Measurements from ENCODE around the gene SGCE.

Gene SGCE

GRCh38 chr7:94630855-94631254, 25.1 kb downstream of the SGCE start:
- in situ Hi-C loops (cut with MboI; ENCODE audit: low sequenced_read_pairs), result no loop called here

GRCh38 chr7:94623820-94624219, 32.1 kb downstream of the SGCE start:
- in situ Hi-C loops (cut with MboI; ENCODE audit: low sequenced_read_pairs), result no loop called here

GRCh38 chr7:94621120-94621519, 34.8 kb downstream of the SGCE start:
- in situ Hi-C loops (cut with MboI; ENCODE audit: low sequenced_read_pairs), result no loop called here

GRCh38 chr7:94620703-94621118, 35.2 kb downstream of the SGCE start:
- in situ Hi-C loops (cut with MboI; ENCODE audit: low sequenced_read_pairs), result no loop called here

GRCh38 chr7:94618126-94618525, 37.8 kb downstream of the SGCE start:
- in situ Hi-C loops (cut with MboI; ENCODE audit: low sequenced_read_pairs), result no loop called here

- in situ Hi-C loops (cut with MboI; ENCODE audit: low sequenced_read_pairs), result no loop called here
These were observed 39.1 kb downstream of the SGCE start for GRCh38 chr7:94616855-94617254.

GRCh38 chr7:94615666-94616065, 40.3 kb downstream of the SGCE start:
- in situ Hi-C loops (cut with MboI; ENCODE audit: low sequenced_read_pairs), result no loop called here

GRCh38 chr7:94612661-94613060, 43.3 kb downstream of the SGCE start:
- in situ Hi-C loops (cut with MboI; ENCODE audit: low sequenced_read_pairs), result no loop called here

- in situ Hi-C loops (cut with MboI; ENCODE audit: low sequenced_read_pairs), result no loop called here
These were observed 43.7 kb downstream of the SGCE start for GRCh38 chr7:94612253-94612652.

- in situ Hi-C loops (cut with MboI; ENCODE audit: low sequenced_read_pairs), result no loop called here
These were observed 46.4 kb downstream of the SGCE start for GRCh38 chr7:94609561-94609960.

GRCh38 chr7:94605031-94605430, 50.9 kb downstream of the SGCE start:
- in situ Hi-C loops (cut with MboI; ENCODE audit: low sequenced_read_pairs), result no loop called here

- in situ Hi-C loops (cut with MboI; ENCODE audit: low sequenced_read_pairs), result no loop called here
These were observed 53.8 kb downstream of the SGCE start for GRCh38 chr7:94602181-94602580.

GRCh38 chr7:94600267-94600666, 55.7 kb downstream of the SGCE start:
- in situ Hi-C loops (cut with MboI; ENCODE audit: low sequenced_read_pairs), result no loop called here

- in situ Hi-C loops (cut with MboI; ENCODE audit: low sequenced_read_pairs), result no loop called here
These were observed 60.2 kb downstream of the SGCE start for GRCh38 chr7:94595717-94596116.

- in situ Hi-C loops (cut with MboI; ENCODE audit: low sequenced_read_pairs), result no loop called here
These were observed 61.1 kb downstream of the SGCE start for GRCh38 chr7:94594882-94595281.

- in situ Hi-C loops (cut with MboI; ENCODE audit: low sequenced_read_pairs), result no loop called here
These were observed 64.8 kb downstream of the SGCE start for GRCh38 chr7:94591176-94591575.

GRCh38 chr7:94590526-94591162, 65.3 kb downstream of the SGCE start:
- in situ Hi-C loops (cut with MboI; ENCODE audit: low sequenced_read_pairs), result no loop called here

GRCh38 chr7:94588075-94588474, 67.9 kb downstream of the SGCE start:
- in situ Hi-C loops (cut with MboI; ENCODE audit: low sequenced_read_pairs), result no loop called here

GRCh38 chr7:94584113-94584512, 71.8 kb downstream of the SGCE start:
- in situ Hi-C loops (cut with MboI; ENCODE audit: low sequenced_read_pairs), result no loop called here

GRCh38 chr7:94580601-94581000, 75.3 kb downstream of the SGCE start:
- in situ Hi-C loops (cut with MboI; ENCODE audit: low sequenced_read_pairs), result no loop called here

GRCh38 chr7:94579470-94579869, 76.5 kb downstream of the SGCE start:
- in situ Hi-C loops (cut with MboI; ENCODE audit: low sequenced_read_pairs), result no loop called here

- in situ Hi-C loops (cut with MboI; ENCODE audit: low sequenced_read_pairs), result no loop called here
These were observed 77.3 kb downstream of the SGCE start for GRCh38 chr7:94578614-94579013.

- in situ Hi-C loops (cut with MboI; ENCODE audit: low sequenced_read_pairs), result no loop called here
These were observed 78.6 kb downstream of the SGCE start for GRCh38 chr7:94577357-94577756.

Data from HL-60/S4 treated with phorbol 12-myristate 13-acetate at 8.2 ng/mL for 4 days and 3 days (cell line).